GM15510 (cell line): Measurements from ENCODE around the gene BIN1.

Source experiments
- POLR2A ChIP-seq: IDR thresholded peaks from 3 replicates; pipeline ENCODE4 v1.6.1; 2011; ENCODE audit warnings: borderline replicate concordance; ENCODE audit not compliant: insufficient read length; ENCODE audit errors: extremely low read depth

Gene BIN1

DNA sequence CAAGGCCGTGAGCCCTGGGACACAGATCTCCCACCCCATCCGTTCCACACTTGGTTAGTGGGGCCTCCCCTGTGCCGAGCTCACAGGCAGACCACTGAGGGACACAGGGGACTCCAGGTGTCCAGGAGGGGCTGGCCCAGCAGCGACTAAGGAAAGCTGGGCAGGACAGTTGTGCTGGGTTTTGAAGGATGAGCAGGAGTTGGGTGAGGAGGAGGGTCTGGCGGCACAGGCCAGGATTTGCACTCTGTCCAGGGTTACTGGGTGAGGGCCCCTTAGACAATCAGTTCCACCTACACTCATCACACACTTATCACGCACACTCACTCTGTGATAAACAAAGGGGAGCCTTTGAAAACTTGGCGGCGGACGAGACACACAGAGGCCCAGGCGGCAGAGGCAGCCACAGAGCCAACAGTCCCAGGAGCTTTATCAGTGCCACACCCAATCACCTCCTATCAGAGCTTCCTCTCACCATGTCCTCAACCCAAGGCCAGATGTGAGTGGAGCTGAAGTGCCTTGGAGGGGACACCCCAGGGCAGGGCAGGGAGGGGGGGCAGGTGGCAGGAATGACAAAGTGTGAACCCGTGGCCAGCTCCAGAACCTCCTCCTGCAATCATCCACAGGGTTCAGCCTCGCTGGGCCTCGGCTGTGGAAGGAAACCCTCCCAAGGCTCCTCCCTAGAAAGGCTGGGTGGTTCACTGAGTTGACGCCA, 26.6 kb downstream of the BIN1 start:
- TF ChIP-seq POLR2A = no peak

DNA sequence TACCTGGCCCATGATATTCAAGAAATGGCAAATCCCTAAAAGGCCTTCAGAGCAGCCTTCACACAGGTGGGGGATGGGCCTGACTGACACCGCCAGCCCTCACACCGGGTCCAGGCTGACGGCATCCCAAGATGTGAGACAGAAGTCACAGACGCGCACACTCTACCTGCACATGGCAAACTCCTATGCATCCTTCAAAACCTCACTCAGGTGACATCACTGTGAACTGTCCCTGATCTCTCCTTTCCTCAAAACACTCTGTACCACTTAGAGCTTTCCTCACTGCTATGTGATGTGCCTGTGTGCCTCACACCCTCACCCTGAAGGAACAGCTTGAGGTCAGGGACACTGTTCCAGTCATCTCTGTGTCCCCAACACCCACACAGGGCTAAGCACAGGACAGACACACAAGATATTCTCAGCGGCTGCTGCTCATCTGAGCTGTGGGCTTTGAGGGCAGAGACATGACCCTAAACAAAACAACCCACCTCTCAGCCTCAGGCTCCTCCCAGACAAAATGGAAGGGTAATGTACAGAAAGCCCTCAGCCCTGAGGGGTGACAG, 27.5 kb downstream of the BIN1 start:
- no peak for TF ChIP-seq POLR2A

DNA sequence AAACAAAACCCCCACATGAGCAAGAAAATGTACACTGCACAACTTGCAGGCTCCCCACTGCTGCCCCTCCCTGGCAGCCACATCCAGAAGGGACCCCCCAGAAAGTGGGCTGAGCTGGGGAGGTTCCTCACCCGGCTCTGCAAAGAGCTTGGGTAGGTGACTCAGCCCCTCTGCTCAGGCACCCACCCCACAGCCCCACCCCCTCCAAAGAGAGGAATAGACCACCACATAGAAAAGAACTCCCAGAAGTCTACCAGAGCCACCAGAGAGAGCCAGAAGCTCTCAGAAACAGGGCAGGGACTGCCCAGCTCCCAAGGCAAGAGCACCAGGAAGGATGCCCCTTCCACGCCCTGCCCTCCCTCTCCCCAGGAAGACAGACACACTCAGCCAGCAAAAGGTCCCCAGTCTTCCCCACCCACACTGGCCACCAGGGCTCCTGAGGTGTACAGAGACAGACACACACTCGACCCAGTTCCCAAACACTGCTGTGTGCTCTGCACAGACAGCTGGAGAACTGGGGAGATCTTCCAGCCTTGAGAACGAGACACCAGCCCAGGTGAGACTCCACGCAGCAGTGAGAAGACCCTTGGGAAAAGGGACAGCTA, 28.2 kb downstream of the BIN1 start:
- TF ChIP-seq POLR2A = no peak

DNA sequence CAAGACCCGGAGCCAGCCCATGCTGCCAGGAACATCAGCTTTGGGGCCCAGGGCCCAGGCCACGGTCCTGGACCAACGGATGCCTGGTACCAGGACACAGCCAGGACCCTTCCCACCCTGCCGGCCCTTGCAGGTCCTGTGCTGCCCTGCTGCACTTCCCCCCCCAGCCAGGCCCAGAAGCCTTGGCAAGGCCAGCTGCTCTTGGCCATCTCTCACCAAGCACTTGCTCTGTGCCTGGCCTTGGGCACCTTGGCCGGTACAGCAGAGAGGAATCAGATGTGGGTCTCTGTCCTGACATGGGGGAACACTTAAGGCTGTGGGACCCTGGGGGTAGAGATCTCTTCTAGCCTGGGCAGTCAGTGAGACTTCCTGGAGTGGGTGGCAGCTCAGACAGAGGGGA, 28.9 kb downstream of the BIN1 start:
- no peak for TF ChIP-seq POLR2A

DNA sequence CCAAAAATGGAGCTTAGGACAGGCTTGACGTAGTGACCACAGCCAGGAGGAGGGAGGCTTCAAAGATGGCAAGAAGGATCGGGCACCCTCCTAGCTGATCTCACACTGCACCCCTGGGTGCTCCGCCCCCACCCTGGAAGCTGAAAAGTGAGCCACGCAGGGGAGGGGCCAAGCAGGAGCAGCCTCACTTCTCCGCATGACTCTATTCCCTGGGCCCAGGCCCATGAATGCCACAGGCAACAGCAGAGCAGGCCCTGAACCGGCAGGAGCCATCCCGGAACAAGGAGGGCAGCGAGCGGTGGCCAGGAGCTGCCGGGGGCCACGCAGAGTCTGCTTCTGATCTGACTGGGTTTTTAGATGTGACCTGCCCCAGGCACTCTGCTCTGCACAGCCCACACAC, 30.0 kb downstream of the BIN1 start:
- TF ChIP-seq POLR2A = no peak

DNA sequence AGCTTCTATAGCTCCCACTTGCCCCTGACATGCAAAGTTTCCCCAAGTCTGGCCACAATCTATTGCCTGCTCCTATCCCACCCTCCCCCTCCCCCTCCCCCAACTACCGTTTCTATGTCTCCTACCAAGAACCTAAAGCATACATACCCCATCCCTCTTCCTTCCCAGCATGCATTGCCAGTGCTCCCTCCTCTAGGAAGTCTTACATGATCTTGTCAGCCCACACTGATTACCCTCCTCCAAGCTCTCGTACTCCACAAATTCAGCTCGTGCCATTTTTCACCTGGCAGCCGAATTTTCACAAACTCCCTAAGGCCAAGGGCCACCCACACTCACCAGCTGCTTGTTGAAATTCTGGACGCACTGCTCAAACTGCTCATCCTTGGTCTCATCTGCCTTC, 30.7 kb downstream of the BIN1 start:
- no peak for TF ChIP-seq POLR2A

DNA sequence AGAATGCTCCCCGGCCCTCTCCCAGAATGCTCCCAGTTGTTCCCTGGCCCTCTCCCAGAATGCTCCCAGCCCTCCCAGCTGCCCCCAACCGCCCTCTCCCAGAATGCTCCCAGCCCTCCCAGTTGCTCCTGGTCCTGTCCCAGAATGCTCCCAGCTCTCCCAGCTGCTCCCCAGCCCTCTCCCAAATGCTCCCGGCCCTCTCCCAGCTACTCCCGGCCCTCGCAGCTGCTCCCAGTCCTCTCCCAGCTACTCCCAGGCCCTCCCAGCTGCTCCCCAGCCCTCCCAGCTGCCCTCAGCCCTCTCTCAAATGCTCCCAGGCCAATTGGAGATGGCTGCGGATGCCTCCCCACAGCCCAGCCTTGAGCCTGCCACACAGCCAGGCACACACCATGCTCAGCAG, 31.1 kb downstream of the BIN1 start:
- TF ChIP-seq POLR2A = no peak

DNA sequence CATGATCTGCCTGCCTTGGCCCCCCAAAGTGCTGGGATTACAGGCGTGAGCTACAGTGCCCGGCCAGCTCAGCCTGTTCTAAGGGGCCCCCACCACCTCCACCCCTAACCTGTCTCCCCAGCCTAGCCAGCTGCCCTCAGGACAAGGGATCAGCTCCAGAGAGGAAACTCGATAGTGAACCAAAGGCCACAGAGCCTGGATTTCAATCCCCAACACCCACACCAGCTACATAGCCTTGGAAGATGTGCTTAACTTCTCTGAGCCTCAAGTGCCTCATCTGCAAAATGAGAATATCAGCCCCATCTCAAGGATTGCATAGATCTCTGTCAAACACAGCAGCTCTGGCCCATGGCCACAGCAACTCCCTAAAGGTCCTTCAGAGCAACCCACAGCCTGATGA, 32.0 kb downstream of the BIN1 start:
- no peak for TF ChIP-seq POLR2A

DNA sequence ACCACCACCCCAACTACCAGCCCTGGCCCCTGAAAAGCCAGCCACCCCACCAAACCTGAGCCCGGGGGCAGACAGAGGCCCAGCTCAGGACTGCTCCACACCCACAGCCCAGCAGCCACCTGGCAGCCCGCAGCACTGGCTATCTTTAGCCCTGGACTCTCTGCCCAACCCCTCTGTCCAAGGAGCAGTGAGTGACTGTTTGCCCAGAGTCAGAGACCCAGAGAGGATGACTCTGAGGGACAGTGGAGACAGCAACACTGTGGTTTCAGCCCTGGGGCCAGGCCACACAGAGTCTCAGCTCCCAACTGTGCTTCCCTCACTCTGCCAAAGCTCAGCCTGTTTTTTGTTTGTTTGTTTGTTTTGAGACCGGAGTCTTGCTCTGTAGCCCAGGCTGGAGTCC, 32.6 kb downstream of the BIN1 start:
- TF ChIP-seq POLR2A = no peak

DNA sequence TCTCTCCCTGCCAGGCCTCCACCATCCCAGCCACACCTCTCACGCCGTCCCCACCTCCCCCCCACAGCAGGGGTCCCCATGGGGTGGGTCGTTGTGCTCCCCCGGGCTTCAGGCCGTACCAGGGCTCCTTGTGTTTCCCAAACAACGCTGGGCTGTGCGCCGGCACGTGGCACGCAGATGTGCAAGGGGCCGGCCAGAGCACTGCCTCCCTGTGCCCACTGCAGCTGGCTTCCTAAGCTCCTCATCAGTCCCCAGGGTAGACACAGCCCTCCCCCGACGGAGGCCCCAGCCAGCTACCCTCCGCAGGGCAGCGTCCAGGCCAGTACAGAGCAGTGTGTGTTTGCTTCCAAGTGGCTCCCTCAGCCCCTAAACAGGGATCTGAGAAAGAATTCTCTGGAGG, 34.0 kb downstream of the BIN1 start:
- no peak for TF ChIP-seq POLR2A

DNA sequence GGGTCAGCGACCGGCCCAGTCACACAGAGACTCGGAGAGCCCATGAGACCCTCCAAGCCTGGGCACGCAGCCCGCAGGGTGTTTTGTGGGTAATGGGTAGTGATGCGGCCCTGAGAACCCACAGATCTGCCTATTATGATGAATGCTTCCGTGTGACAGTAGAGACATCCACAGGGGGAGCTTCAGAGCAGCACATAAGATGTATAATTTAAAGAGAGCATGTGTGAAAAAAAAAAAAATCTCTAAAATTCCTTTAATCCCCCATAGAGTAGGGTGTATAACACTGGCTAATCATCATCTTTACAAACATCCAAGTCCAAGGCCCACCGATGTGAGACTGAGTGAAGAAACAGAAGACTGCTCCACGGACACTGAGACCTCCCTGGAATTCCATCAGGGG, 34.6 kb downstream of the BIN1 start:
- TF ChIP-seq POLR2A = no peak

DNA sequence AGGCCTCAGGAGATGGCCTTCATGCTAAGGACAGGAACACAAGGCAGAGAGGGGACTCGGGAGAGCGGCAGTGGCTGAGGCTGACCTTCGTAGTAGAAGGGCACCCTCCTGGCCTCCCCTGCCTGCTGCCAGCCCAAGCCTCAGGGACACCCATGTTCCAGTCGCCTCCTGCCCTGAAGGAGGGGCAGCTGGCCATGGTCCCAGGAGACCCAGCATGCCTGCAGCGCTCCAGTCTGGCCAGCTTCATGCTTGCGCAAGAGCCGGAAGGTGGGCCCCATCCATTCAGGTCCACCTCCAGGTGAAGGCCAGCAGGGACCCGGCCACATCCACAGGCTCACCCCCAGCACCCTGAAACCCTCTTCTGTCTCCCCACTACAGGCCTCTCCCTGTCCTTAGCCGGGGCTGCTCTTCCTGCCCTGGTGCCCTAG, 35.0 kb downstream of the BIN1 start:
- TF ChIP-seq POLR2A = no peak

DNA sequence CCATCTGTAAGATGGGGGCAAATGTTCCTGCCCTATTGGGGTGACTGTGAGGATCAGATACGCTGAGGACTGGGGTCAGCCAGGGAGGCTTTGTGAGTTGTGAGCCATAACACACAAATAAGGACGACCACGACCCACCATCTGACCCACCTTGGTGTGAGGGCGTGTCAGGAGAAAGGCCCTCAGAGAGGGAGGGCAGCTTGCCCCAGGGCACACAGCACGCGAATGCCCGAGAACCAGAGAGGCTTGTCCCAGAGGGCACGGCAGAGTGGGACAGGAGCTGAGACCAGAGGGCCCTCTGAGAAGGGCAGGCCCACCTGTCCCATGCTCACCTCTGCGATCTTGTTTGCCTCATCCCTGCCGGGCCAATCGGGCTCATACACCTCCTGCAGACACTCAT, 36.7 kb downstream of the BIN1 start:
- no peak for TF ChIP-seq POLR2A

DNA sequence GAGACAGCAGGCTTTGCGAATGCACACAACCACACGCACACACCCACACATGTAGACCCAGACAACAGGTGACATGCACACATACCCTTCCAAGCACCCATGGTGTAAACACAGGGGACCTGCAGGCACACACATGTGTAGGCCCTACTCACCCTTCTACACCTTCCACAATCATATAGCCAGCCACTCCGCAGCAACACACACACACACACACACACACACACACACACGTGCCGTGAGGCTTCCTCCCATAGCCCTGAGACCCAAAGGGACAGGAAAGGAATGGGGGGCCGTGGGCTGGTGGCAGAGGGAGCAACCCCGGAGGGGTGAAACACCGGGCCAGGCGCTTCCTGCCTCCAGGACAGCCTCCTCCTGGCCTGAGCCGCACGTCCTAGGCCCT, 37.4 kb downstream of the BIN1 start:
- TF ChIP-seq POLR2A = no peak

DNA sequence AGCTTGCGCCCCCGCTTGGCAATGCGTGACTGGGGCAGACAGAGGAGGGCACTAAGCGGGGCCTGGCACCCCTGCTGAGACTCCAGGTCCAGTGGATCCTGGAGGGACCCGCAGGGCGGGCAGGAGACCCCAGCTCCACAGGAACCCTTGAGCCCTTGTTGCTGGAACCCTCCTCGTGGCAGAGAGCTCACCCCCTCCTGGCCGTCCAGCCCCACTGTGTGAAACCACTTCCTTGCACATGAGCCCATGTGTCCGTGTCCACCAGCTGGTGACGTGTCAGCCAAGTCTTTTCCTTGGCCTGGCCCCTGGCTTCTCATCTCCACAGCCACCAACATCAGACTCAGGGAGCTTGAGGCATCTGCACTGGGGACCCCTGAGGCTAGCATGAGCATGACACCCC, 38.0 kb downstream of the BIN1 start:
- no peak for TF ChIP-seq POLR2A

DNA sequence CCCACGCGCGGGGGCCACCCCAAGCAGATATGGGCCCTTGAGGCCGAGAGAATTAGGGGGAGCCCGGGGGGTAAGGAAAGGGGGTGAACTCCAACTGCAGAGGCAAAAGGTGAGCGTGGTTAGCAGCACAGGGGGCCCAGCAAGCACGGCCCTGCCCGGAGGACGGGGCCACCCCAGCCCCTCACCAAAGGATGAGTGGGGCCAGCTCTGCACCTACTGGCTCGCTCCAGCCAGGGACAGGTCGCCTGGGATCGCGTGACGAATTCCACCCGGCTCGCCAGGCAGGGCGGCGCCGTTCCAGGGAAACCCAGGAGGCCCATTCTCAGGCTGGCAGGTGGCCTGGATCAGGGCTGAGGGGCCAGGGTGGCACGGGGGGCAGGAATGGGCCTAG, 38.6 kb downstream of the BIN1 start:
- TF ChIP-seq POLR2A = no peak

DNA sequence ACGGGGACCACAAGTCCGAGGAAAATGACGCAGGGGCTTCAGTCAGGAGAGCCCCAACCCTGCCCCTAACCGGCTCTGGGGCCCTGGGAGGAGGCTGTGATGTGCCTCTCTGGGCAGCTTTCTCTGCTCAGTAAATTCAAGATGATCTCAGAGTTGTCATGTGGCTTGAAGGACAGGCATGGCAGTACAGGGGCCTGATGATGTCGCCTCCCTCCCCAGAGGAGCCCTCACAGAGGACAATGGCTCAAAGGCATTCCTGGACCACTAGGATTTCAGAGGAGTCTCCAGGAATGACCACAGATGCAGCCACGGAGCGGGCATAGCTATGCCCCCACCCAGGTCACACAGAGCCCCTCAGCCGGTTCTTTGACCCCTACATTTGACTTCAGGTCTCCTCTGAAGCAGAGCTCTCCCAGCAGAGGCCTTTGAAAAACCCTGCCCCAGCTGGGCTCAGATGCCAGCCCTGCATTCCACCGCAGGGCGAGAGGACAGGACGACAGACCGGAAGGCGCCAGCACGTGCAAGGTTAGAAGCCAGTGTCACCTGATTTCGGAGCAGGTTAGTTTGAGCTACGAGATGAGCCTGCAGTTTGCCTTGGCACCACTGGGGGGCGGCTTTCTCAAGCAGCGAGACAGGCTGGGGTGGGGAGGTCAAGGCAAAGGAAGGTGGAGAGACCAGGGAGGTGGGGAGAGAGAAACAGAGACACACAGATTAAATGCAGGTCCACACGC, 39.2 kb downstream of the BIN1 start:
- no peak for TF ChIP-seq POLR2A

DNA sequence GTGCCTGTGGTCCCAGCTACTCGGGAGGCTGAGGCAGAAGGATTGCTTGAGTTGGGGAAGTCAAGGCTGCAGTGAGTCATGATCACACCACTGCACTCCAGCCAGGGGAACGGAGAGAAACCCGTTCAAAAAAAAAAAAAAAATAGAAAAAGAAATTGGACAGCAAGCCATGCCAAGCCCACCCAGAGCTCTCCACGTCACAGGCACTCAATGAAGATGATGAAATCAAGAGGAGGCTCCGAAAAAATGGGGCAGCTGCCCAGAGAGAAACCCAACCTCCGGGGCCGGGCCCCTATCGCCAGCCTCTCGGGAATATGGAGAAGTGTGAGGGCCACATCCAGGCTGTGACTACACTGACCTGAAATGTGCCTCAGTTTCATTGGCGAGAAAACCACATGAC, 40.0 kb downstream of the BIN1 start:
- no peak for TF ChIP-seq POLR2A
